Stimulated activated CD4-positive, alpha-beta T cell treated with anti-CD3 and anti-CD28 coated beads, Interleukin-15, amount 100 ng/mL, for 48 hours (primary cell): ENCODE results near the gene ANK3.

Source experiments
- DNase-seq, 2 donors: peaks; one replicate each; pipeline ENCODE4 v3.0.0-alpha.2; 2020; ENCODE audit warnings: low read depth in 2 of 2

ANK3 gene

DNA sequence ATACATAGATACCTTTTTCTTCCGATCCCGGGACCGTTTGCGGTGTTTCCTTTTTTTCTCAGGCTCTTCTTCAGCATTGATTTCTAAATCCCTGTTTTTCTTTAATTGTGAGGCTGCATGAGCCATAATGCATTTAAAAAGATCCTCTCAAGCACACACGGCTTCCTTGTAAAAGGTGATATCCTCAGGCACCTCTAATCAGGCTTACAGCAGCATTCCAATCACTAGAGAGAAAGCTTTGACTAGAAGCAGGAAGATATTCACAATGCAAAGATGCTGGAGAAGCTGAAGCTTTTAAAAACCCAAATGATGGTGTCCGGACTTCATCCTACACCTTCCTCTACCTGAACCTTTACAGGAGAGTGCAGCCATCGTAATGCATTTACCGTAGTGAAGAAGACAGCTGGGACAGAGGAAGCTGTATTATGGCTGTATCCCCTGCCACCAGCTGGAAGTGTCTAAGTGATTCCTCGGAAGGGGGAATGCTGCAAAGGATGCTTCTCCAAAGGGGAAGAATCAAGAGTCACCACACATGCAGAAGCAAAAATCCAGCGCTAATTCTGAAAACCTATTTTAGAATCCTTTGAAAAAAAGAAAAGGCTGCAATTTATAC lies at the start of gene ANK3:
ANK3 (minus strand) TSS at position 463 of the 613 bp plus-strand sequence; CDS start at position 126, 337 bp downstream.
- no peak for DNase-seq

GRCh38 chr10:60434418-60435046 lies 44.9 kb upstream of the ANK3 start:
- DNase-seq: no peak

- DNase-seq: no peak
Measured at GRCh38 chr10:60433684-60434083, 44.0 kb upstream of the ANK3 start.

DNA sequence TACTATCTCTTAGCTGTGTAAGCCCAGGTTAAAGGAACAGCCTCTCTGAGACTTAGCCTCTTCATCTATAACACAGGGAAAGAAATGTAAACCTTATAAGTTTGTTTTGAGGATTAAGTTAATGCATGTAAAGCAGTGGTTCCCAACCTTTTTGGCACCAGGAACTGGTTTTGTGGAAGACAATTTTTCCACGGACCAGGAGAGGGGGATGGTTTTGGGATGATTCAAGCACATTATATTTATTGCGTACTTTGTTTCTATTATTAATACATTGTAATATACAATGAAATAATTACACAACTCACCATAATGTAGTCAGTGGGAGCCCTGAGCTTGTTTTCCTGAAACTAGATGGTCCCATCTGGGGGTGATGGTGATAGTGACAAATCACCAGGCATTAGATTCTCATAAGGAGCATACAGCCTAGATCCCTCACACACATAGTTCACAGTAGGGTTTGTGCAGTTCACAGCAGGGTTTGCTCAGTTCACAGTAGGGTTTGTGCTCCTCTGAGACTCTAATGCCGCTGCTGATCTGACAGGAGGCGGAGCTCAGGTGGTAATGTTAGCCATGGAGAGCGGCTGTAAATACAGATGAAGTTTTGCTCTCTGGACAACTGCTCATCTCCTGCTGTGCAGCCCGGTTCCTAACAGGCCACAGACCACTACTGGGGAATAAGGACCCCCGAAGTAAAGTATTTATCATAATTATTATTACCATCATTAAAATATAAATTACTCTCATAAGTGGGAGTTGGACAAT lies 41.3 kb upstream of the ANK3 start:
- no peak for DNase-seq

DNA sequence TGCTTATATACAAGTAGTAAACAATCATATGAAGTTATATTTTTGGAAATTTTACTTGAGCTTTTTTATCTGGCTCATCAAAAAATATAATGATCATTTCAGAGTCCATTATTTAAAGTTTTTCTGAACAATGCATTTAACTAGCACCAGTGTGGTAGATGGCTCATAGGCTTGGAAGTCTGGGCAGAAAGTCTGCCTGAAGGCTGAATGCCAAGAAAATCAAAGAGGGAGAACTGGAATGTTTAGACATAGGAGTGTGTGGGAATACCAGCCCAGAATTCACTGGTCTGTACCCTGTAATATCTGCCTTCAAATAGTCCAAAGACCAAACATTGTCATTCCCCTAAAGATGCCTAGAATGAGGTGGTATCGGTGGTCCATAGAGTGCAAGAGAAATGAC lies 40.3 kb upstream of the ANK3 start:
- DNase-seq: no peak

DNA sequence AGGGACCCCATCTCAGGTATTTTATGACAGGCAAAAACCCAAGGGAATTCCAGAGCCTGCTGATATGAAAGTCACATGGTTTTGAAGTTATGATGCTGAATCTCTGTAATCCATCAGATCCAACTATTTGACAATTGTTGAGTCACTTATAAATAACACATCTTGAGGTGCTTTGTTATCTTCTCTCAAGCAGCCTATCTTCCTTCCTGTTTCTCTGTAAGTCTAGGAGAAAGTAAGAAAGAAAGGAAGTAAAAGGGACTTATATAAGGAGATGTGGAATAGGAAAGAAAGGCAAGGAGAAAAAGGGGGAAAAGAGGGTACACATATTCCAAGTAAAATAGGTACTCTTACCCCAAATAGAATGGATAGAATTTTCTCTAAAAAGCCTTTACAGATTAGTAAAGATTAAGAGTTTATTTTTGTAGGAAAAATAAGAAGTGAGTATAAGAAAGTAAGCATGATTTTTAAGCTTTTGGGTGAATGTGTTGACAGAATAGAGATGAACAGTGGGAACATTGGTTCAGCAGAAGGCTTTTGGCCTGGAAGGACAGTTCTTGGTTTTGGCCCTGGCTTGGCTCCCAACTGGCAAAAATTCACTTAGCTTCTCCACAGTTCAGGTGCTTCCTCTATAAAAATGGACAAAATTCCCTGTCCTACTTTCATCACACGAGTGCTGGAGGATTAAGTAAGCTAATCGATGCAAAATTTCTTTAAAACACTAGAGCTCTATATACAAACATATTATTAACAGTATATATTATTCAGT lies 39.6 kb upstream of the ANK3 start:
- DNase-seq: no peak

DNA sequence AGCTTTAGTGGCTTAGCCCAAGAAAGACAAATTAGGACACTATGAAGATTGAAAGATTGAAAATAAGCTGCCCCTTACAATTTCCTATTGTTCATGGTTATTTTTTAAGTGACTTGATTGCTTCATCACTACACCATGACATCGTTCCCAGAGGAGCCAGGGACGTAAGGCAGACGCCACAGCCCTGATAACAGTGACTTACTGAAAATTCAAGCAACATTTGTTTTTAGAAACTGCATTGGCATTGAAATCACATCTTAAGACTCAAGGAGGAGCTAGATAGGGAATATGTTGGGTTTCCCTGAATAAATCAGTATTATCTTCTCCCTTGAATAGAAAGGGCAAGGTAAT lies 38.7 kb upstream of the ANK3 start:
- no peak for DNase-seq

- no peak for DNase-seq
Measured at GRCh38 chr10:60427709-60428386, 38.2 kb upstream of the ANK3 start.

DNA sequence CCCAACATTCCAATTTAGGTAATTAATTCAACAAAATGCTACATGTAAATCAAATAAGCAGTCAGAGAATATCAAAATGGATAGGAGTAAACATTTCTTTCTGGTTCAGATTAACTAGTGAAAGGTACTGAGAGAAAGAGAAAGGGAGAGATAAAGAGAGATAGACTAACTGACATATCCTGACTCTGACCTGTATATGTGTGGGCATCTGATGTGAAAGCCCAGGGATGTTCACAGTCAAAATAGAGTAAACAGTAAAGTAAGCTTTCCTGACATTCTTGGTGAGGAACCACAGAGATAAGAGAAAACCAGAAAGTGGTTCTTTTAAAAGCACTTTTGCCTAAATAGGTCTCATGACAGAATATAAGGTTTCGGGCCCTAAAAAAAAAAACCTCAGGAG lies 37.5 kb upstream of the ANK3 start:
- DNase-seq: no peak

- DNase-seq: no peak
Measured at GRCh38 chr10:60426425-60426824, 36.8 kb upstream of the ANK3 start.

GRCh38 chr10:60425392-60426110 lies 35.9 kb upstream of the ANK3 start:
- no peak for DNase-seq

- DNase-seq: no peak
Measured at GRCh38 chr10:60424971-60425370, 35.3 kb upstream of the ANK3 start.

GRCh38 chr10:60423920-60424319 lies 34.2 kb upstream of the ANK3 start:
- DNase-seq: no peak

GRCh38 chr10:60422809-60423208 lies 33.1 kb upstream of the ANK3 start:
- DNase-seq: no peak

- no peak for DNase-seq
Measured at GRCh38 chr10:60420991-60421894, 31.6 kb upstream of the ANK3 start.

DNA sequence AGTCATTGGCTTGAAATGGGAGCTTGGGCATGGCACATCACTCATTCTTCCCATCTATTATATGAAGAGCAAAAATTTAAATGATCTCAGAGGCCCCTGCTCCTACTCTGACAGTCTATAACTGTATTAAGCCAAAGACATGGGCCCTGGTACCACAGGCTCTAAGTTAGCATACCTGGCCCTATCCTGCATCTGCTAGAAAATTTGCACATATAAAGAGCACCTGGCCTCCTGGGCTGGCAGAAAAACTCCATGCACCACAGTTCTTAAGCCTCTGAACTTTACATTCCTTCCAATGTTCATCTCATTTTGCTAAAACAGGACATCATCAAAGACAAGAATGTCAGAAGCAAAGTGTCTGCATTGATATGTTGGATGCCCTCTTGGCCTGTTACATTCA lies 29.6 kb upstream of the ANK3 start:
- DNase-seq: no peak

DNA sequence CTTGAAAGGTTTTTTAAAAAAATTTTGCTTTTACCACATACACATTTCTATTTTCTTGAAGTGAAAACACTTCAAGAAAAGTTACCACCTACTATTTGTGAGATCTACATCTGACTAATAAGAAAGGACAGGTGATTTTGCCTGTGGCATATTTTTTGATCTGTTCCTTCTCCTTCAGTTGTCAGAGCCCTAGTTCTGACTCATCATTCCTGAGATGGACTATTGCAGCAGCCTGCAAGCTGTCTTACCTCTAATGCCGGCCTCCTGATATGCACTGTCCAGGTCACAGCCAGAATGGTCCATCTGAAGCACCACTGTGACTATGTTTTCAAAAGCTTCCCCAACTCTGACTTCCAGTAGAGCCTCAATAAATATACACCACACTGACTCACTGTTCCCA lies 28.2 kb upstream of the ANK3 start:
- no peak for DNase-seq

GRCh38 chr10:60417024-60417423 lies 27.3 kb upstream of the ANK3 start:
- DNase-seq: no peak

DNA sequence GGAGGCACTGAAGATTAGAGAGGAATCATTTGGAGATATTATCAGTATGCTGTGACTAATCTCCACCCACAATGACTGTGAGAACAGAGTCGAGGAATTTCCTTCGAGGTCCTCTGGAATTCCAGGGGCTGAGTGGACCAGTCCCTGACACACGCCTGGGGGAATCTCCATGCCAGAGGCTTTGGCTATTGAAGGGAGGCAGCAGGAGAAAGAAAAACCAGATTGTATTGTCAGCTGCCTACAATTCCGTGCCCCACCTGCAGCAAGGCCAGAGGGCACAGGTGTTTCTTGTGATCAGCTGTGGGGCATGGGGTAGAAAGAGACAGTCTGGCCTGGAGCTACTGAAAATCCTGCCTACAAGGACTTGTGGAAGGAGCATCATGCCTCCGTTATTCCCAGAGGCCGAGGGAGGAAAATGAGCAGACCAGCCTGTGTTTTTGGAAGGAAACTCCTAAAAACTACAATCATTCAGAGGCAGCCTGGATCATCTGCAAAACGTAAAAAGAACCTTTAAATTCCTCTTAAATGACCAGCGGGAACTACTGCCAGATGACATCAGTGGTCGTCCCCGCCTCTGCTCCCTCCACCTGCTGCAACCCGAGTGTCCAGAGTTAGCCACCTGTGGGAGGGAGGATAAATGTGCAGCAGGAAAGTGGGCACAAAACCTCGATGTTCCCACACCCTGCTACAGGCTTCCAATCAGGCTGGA lies 25.4 kb upstream of the ANK3 start:
- no peak for DNase-seq

- DNase-seq: no peak
Measured at GRCh38 chr10:60414111-60414510, 24.4 kb upstream of the ANK3 start.
